A673 (cell line): Measurements from ENCODE around the gene NAALADL2.

Source experiments
- CTCF ChIP-seq: fragments of 300-800, 200-600 bp; sonication (generic); conservative IDR thresholded peaks from 2 replicates; pipeline ENCODE4 v1.5.1; 2017; ENCODE audit warnings: low read depth, mild to moderate bottlenecking, antibody characterized with exemption, low read length, moderate library complexity, mixed read lengths
- EZH2 ChIP-seq: fragments of 200-600 bp; sonication (generic); IDR thresholded peaks from 2 replicates; pipeline ENCODE4 v1.6.1; 2017; ENCODE audit warnings: borderline replicate concordance, low read depth, mild to moderate bottlenecking, mixed read lengths, antibody characterized with exemption, low read length; ENCODE audit not compliant: poor library complexity, severe bottlenecking

DNA sequence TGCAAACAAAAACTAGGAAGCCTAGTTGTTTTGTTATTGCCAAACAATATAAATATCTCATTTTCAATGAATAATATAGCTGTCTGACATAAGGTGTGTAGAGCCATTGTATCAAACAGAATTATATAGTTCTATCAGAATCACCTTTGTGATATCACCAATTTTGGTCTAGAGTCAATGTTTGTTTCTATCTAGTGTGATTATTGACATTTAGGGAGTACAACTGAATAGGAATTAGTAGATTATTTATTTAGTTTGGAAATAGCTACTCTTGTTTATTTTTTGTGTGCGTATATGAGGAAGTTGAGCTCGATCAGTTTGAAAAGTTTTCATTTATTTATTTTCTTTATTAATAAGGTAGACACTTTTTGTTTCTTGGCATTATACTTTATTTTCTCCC lies 389.7 kb downstream of the NAALADL2 start:
- TF ChIP-seq CTCF (no peak), EZH2 (no peak)
